OCI-LY7 (cell line): Measurements from ENCODE around the gene JMJD4. TPM values are rescaled to one million over a fixed set of nuclear protein-coding genes. Genes with fewer than 3 reads are reported as not detected.

Experiments
- BruUV-seq: library from RNA; stranded (reverse); fragments of 400-500 nt; replicated peaks from 2 replicates; lab custom pipeline; 2021; lab: Mats Ljungman, UMichigan
- CTCF ChIA-PET: fragments of 300-600 bp; sonication (Branson Sonifier 250); formaldehyde crosslinking; loops from one replicate; lab custom pipeline; 2022; ENCODE audit warnings: antibody characterized with exemption; ENCODE audit not compliant: unreplicated experiment; lab: Charles Lee
- POLR2A ChIA-PET: fragments of 300-600 bp; sonication (Branson Sonifier 250); formaldehyde crosslinking; loops from one replicate; lab custom pipeline; 2022; ENCODE audit warnings: antibody characterized with exemption; lab: Charles Lee
- DNase-seq: peaks from one replicate; pipeline ENCODE4 v3.0.0-alpha.2; 2015; ENCODE audit warnings: low spot score
- H2AFZ ChIP-seq: fragments of 200-600 bp; sonication (generic), shearing (Covaris generic); 2 replicates; pipeline ENCODE4 v1.6.1; 2014; ENCODE audit warnings: mild to moderate bottlenecking, antibody characterized with exemption, low read length, moderate library complexity
- H3K27ac ChIP-seq: fragments of 200-600 bp; sonication (generic); 2 replicates; pipeline ENCODE4 v1.5.1; 2014; ENCODE audit warnings: mixed run types, low read depth, mild to moderate bottlenecking, moderate library complexity, low read length, inconsistent platforms; ENCODE audit not compliant: poor library complexity, severe bottlenecking
- H3K36me3 ChIP-seq: fragments of 200-600 bp; sonication (generic); 2 replicates; pipeline ENCODE4 v1.6.1; 2014; ENCODE audit warnings: mild to moderate bottlenecking, antibody characterized with exemption, low read length, moderate library complexity, mixed read lengths; ENCODE audit not compliant: insufficient read depth
- H3K4me1 ChIP-seq: fragments of 200-600 bp; sonication (generic); 2 replicates; pipeline ENCODE4 v1.5.1; 2014; ENCODE audit warnings: mild to moderate bottlenecking, low read length; ENCODE audit not compliant: insufficient read depth, poor library complexity, severe bottlenecking
- H3K4me2 ChIP-seq: fragments of 200-600 bp; sonication (generic); 2 replicates; pipeline ENCODE4 v1.6.1; 2014; ENCODE audit warnings: mild to moderate bottlenecking, low read length
- H3K4me3 ChIP-seq: fragments of 200-600 bp; sonication (generic); 2 replicates; pipeline ENCODE4 v1.5.1; 2014; ENCODE audit warnings: mild to moderate bottlenecking, low read depth, low read length; ENCODE audit not compliant: poor library complexity, severe bottlenecking
- H3K79me2 ChIP-seq: fragments of 200-600 bp; sonication (generic); 2 replicates; pipeline ENCODE4 v1.6.1; 2016; ENCODE audit warnings: low read depth, mild to moderate bottlenecking, low read length, moderate library complexity, mixed read lengths; ENCODE audit not compliant: insufficient read depth
- H3K9me2 ChIP-seq: fragments of 200-600 bp; sonication (generic); 2 replicates; pipeline ENCODE4 v1.6.1; 2016; ENCODE audit warnings: mild to moderate bottlenecking, low read length, mixed read lengths; ENCODE audit not compliant: insufficient read depth
- H3K9me3 ChIP-seq: fragments of 200-600 bp; sonication (generic); 2 replicates; pipeline ENCODE4 v1.6.1; 2014; ENCODE audit warnings: mild to moderate bottlenecking, mixed run types, low read length, mixed read lengths
- H4K20me1 ChIP-seq: fragments of 200-600 bp; sonication (generic); 2 replicates; pipeline ENCODE4 v1.6.1; 2014; ENCODE audit warnings: mild to moderate bottlenecking, antibody characterized with exemption, low read length, moderate library complexity, mixed read lengths; ENCODE audit not compliant: insufficient read depth
- CTCF ChIP-seq: fragments of 200-600 bp; sonication (generic); conservative IDR thresholded peaks from 2 replicates; pipeline ENCODE4 v1.5.1; 2014; ENCODE audit warnings: mild to moderate bottlenecking, antibody characterized with exemption, low read length, moderate library complexity, mixed read lengths
- EZH2phosphoT487 ChIP-seq: fragments of 200-600 bp; sonication (generic); IDR thresholded peaks from 2 replicates; pipeline ENCODE4 v1.6.1; 2018; ENCODE audit warnings: low read depth, borderline replicate concordance, mild to moderate bottlenecking, mixed run types, antibody characterized with exemption, low read length, moderate library complexity, mixed read lengths
- intact Hi-C: fragments of 100-400 bp; cut with micrococcal nuclease; formaldehyde crosslinking; loops from one replicate; pipeline ENCODE4 v1.10.0; 2022; ENCODE audit not compliant: unreplicated experiment
- total RNA-seq, 2 experiments: library from RNA; depleted of rRNA in 1 of 2; stranded (reverse); fragments of >200 nt in 1 of 2; shearing (Covaris generic) in 1 of 2; gene quantifications; 2 replicates each; pipeline ENCODE4 v1.2.3, GENCODE V29; 2014 to 2022

Gene JMJD4
- total RNA-seq, 2 experiments from 2014 or later = 27.8 to 41.8 TPM

- no peak overlapping the region for H3K4me3 ChIP-seq
- no peaks in the 10 kb centered on the region for H3K79me2 ChIP-seq
- no peak overlapping the region for H2AFZ ChIP-seq
- H3K4me2 ChIP-seq = no peak overlapping the region
- H3K36me3 ChIP-seq = no peaks in the 10 kb centered on the region
- H3K4me1 ChIP-seq = no peaks in the 10 kb centered on the region
- 0 out of 2 replicates have a peak, but pooled peaks cover 5% of the 10 kb centered on the region for H3K9me3 ChIP-seq
- DNase-seq = no peak
- ChIA-PET POLR2A (no interaction called here), CTCF (no interaction called here)
- intact Hi-C loops = loop anchor here (10.0 kb wide), 1 partner anchor 213 kb away; no protein-coding TSS in a partner anchor
- no TSS peak for BruUV-seq
- H3K9me2 ChIP-seq = no peaks in the 10 kb centered on the region
- TF ChIP-seq CTCF (no peak), EZH2phosphoT487 (no peak)
- no peak overlapping the region for H3K27ac ChIP-seq
- H4K20me1 ChIP-seq = no peaks in the 10 kb centered on the region
These were observed 37.7 kb downstream of the JMJD4 start for GRCh38 chr1:227697321-227697864.

- DNase-seq = no peak
- Histone ChIP-seq H3K4me3 (no peak overlapping the region), H3K4me1 (no peaks in the 10 kb centered on the region), H3K9me2 (no peaks in the 10 kb centered on the region), H3K4me2 (no peak overlapping the region), H3K79me2 (no peaks in the 10 kb centered on the region), H2AFZ (no peak overlapping the region), H3K27ac (no peak overlapping the region), H3K9me3 (no peaks in the 10 kb centered on the region), H3K36me3 (no peaks in the 10 kb centered on the region), H4K20me1 (no peaks in the 10 kb centered on the region)
- POLR2A ChIA-PET = no interaction called here
- no TSS peak for BruUV-seq
- intact Hi-C loops = no loop called here
- TF ChIP-seq EZH2phosphoT487 (no peak), CTCF (no peak)
- CTCF ChIA-PET = no interaction called here
These were observed 49.3 kb downstream of the JMJD4 start for GRCh38 chr1:227685807-227686206.

Other genes with a start within 250 kb of the JMJD4 start
- 23.9 and 28.3 TPM in 2 replicates for gene ZNF678, start 171.7 kb downstream of the JMJD4 start, total RNA-seq (2014; rRNA removed; shearing (Covaris generic))
- 19.7 and 20.4 TPM in 2 replicates for gene ZNF678, start 171.7 kb downstream of the JMJD4 start, total RNA-seq (2022)
- gene SNAP47, start 133 bp upstream of the JMJD4 start, total RNA-seq (2014; rRNA removed; shearing (Covaris generic)) = 35.0 and 44.2 TPM in 2 replicates
- gene SNAP47, start 133 bp upstream of the JMJD4 start, total RNA-seq (2022) = 25.2 and 29.8 TPM in 2 replicates
- not detected in 2 replicates for gene PRSS38, start 80.4 kb upstream of the JMJD4 start, total RNA-seq (2014; rRNA removed; shearing (Covaris generic))
- not detected in 2 replicates for gene PRSS38, start 80.4 kb upstream of the JMJD4 start, total RNA-seq (2022)
- not detected in 2 replicates for gene WNT9A, start 212.6 kb upstream of the JMJD4 start, total RNA-seq (2014; rRNA removed; shearing (Covaris generic))
- gene WNT9A, start 212.6 kb upstream of the JMJD4 start, total RNA-seq (2022) = not detected in 2 replicates